RWPE1 (cell line): ENCODE measurements around the gene RIC8B.

Experiments
- CTCF ChIA-PET: fragments of 350-600 bp; sonication (Branson Sonifier 250); formaldehyde crosslinking; extraction: SDS; loops from one replicate; lab custom pipeline; 2021; lab: Yijun Ruan, JAX
- POLR2A ChIA-PET: fragments of 400-600 bp; formaldehyde crosslinking; extraction: SDS; loops from one replicate; lab custom pipeline; 2020; ENCODE audit warnings: antibody characterized with exemption; ENCODE audit not compliant: low non-redundant PET; lab: Yijun Ruan, JAX
- DNase-seq: peaks from one replicate; pipeline ENCODE4 v3.0.0; 2012; ENCODE audit warnings: low spot score
- H3K27ac ChIP-seq: fragments of 450-650 bp; 2 replicates; pipeline ENCODE4 v1.5.1; 2017
- CTCF ChIP-seq: fragments of 450-650 bp; conservative IDR thresholded peaks from 2 replicates; pipeline ENCODE4 v1.5.1; 2017; ENCODE audit warnings: low read depth, mild to moderate bottlenecking

RIC8B gene

GRCh38 chr12:106879612-106880011, 105.1 kb downstream of the RIC8B start:
- no peak for TF ChIP-seq CTCF
- H3K27ac ChIP-seq, result no peak overlapping the region
- ChIA-PET CTCF (no interaction called here), POLR2A (no interaction called here)
- DNase-seq, result no peak

- ChIA-PET POLR2A (no interaction called here), CTCF (no interaction called here)
- no peak for TF ChIP-seq CTCF
- DNase-seq, result no peak
- H3K27ac ChIP-seq, result no peak overlapping the region
These were observed 108.9 kb downstream of the RIC8B start for GRCh38 chr12:106883426-106883825.

GRCh38 chr12:106885026-106885425, 110.5 kb downstream of the RIC8B start:
- DNase-seq, result no peak
- ChIA-PET POLR2A (no interaction called here), CTCF (no interaction called here)
- H3K27ac ChIP-seq, result no peak overlapping the region
- TF ChIP-seq CTCF, result no peak

- TF ChIP-seq CTCF, result no peak
- ChIA-PET POLR2A (no interaction called here), CTCF (interaction anchor here (0.7 kb wide), 1 partner anchor 12 kb away, joined by 4 read pairs; no protein-coding TSS in a partner anchor)
- DNase-seq, result no peak
- no peak overlapping the region for H3K27ac ChIP-seq
These were observed 111.2 kb downstream of the RIC8B start for GRCh38 chr12:106885541-106886249.

GRCh38 chr12:106886932-106887331, 112.5 kb downstream of the RIC8B start:
- POLR2A ChIA-PET, result no interaction called here
- no peak for DNase-seq
- TF ChIP-seq CTCF, result no peak
- no peak overlapping the region for H3K27ac ChIP-seq
- CTCF ChIA-PET, result interaction anchor here (0.6 kb wide), 1 partner anchor 139 kb away, joined by 3 read pairs; no protein-coding TSS in a partner anchor

- TF ChIP-seq CTCF, result no peak
- ChIA-PET CTCF (no interaction called here), POLR2A (no interaction called here)
- H3K27ac ChIP-seq, result no peak overlapping the region
- no peak for DNase-seq
These were observed 114.0 kb downstream of the RIC8B start for GRCh38 chr12:106888348-106888970.
